ENCODE results near the gene MEGF8.
"Not testable (repeated sequence)": the region's sequence is repeated elsewhere in the genome, so short reads cannot be mapped to it uniquely, and the experiment has no call there.

Gene MEGF8

DNA sequence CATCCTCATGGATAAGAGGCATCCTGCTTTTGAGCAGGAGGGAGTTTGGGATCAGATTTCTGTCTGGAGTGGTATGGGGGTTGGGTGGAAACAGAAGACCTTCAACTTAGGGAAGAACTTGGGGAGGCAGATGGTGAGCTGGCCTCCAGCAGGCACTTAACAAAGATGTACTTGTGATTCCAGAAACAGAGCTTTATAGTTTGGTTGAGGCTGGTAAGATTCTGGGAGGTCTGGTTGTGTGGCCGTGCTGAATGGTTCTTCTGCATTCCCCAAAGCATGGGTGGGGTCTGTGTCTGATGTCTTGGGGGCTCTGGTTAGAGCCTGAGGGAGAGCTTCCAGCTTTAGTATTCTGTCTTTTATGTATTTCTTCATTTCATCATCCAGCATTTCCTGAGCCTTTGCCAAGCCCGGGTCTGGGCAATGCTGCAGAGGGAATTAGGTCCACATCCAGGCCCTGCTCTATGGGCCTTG is 4.8 kb downstream of the MEGF8 start:
- DNase-seq, result no peak

DNA sequence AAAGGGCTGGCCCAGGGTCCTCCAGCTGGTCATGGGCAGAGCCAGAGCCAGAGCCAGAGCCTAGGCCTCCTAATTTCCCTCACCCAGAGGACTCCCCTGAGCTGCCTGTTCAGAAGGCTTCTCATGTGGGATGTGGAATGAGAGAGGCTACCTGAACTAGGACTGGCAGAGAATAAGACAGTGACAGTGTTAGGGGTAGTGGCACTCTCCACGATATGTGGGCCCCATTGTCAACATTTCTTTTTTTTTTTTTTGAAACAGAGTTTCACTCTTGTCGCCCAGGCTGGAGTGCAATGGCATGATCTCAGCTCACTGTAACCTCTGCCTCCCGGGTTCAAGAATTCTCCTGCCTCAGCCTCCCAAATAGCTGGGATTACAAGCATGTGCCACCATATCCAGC is 5.9 kb downstream of the MEGF8 start:
- not testable (repeated sequence) for DNase-seq

- DNase-seq, result no peak
Observed at GRCh38 chr19:42332059-42332458, 6.6 kb downstream of the MEGF8 start.

DNA sequence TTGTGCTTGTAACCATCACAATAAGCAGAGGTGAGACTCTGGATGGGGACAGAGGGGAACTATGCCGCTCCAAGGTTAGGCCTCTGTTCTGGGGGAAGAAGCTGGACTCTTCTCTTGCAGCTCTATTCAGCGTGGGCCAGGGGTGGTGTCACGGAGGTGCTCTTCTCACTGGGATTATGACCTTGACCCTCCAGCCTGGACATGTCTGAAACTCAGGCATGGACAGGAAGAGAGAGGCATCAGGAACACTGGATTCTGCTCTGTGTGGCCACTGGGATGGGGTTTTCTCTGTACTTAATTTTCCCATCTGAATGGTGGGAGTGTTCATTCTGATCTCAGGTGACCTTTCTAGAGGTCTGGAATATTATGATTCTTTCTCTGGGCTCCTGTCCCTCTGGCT is 7.6 kb downstream of the MEGF8 start:
- no peak for DNase-seq

- no peak for DNase-seq
Observed at GRCh38 chr19:42333975-42334696, 8.7 kb downstream of the MEGF8 start.

DNA sequence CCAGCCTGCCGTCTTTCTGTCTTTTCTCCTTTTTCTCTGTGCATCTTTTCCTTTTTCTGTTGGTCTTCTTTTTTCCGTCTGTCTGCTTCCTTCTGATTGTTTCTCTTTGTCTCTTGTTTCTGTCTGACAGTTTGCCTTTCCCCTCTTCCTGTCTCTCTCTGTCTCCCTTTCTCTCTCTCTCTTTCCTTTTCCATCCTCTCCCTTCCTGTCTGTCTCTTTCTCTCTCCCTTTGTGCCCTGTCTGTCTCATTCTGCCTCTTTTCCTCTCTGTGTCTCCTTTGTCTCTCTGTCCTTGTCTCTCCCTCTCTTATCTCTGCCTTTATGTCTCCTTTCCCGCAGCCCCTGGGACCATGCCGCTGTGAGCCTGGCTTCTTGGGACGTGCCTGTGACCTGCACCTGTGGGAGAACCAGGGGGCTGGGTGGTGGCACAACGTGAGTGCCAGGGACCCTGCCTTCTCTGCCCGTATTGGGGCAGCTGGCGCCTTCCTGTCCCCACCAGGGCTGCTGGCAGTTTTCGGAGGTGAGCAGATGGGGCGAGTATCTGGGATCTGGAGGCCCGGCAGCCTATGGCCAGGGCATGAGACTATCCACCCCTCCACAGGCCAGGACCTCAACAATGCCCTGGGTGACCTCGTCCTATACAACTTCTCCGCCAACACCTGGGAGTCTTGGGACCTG is 9.4 kb downstream of the MEGF8 start:
- DNase-seq, result no peak

- no peak for DNase-seq
Observed at GRCh38 chr19:42335374-42335936, 10.0 kb downstream of the MEGF8 start.

DNA sequence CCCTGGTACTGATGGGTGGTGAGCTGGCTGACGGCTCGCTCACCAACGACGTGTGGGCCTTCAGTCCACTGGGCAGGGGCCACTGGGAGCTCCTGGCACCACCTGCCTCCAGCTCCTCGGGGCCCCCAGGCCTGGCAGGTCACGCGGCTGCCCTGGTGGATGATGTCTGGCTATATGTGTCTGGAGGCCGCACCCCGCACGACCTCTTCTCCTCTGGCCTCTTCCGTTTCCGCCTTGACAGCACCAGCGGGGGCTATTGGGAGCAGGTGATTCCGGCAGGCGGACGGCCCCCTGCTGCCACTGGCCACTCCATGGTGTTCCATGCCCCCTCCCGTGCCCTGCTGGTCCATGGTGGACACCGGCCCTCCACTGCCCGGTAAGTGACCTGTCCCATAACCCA is 10.5 kb downstream of the MEGF8 start:
- no peak for DNase-seq

- DNase-seq, result not testable (repeated sequence)
Observed at GRCh38 chr19:42339126-42339860, 13.9 kb downstream of the MEGF8 start.

DNA sequence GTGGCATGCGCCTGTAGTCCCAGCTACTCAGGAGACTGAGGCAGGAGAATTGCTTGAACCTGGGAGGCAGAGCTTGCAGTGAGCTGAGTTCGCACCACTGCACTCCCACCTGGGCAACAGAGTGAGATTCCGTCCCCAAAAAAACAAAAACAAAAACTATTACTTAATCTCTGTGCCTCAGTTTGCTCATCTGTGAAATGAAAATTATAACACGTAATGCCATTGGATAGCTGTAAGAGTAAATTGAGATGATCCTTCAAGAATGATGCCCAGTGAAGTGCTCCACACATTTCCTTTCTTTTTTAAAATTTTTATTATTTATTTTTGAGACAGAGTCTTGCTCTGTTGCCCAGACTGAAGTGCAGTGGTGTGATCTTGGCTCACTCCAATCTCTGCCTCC is 14.5 kb downstream of the MEGF8 start:
- DNase-seq, result not testable (repeated sequence)

GRCh38 chr19:42343344-42344110 is 18.1 kb downstream of the MEGF8 start:
- no peak for DNase-seq

GRCh38 chr19:42344336-42344893 is 19.0 kb downstream of the MEGF8 start:
- DNase-seq, result no peak

GRCh38 chr19:42345191-42345812 is 19.9 kb downstream of the MEGF8 start:
- DNase-seq, result no peak

DNA sequence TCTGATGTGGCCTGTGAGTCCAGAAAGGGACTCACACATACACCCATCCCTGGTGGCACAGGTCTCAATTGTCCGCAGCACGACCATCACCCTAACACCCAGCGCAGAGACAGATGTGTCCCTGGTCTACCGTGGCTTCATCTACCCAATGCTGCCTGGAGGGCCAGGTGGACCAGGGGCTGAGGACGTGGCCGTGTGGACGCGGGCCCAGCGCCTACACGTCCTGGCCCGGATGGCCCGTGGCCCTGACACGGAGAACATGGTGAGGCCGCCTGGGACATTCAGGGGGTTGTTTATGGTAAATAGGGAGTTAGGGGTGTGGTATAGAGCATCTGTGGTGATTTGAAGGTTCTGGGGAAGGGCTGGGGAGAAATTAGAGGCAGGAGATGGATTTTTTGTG is 22.8 kb downstream of the MEGF8 start:
- DNase-seq, result no peak

- no peak for DNase-seq
Observed at GRCh38 chr19:42349378-42350107, 24.1 kb downstream of the MEGF8 start.

DNA sequence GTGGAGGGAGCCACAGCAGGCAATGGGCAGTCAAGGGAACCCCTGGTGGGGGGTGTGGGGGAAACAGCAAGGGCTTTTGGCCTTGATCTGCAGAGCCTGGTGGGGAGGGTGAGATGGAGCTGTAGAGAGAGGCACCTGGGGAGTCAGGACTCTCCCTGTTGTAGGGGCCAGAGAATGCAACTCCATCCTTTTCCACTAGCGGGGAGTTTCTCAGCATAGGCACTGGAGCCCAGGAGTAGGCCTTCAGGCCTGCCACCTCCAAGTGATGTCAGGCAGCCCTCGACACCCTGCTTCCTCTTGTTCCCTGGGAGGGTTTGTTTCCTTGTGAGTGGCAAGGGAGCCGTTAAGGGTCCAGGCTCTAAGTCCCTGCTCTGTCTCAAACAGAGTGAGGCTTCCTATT is 25.0 kb downstream of the MEGF8 start:
- no peak for DNase-seq

- DNase-seq, result no peak
Observed at GRCh38 chr19:42351079-42351735, 25.8 kb downstream of the MEGF8 start.

GRCh38 chr19:42352301-42353259 is 27.1 kb downstream of the MEGF8 start:
- peak in 47 of 56 donors; percentile 10 to 88 (median 67) for DNase-seq
